Spinal cord (tissue), 10 donors: ENCODE results near the gene HIF3A. TPM values are rescaled to one million over a fixed set of nuclear protein-coding genes. Genes with fewer than 3 reads are reported as not detected.
"Not testable (repeated sequence)": the region's sequence is repeated elsewhere in the genome, so short reads cannot be mapped to it uniquely, and the experiment has no call there.

ENCODE experiments used
- DNase-seq, 6 donors: peaks; one replicate each; pipeline versions ENCODE4 v3.0.0 to v3.0.0-alpha.2; 2013 to 2015; ENCODE audit warnings: low spot score in 6 of 6, low read depth in 4 of 6
- H3K27ac ChIP-seq: one replicate; pipeline ENCODE4 v1.5.1; 2013; ENCODE audit warnings: low read depth, low read length, control low read depth
- H3K27me3 ChIP-seq: one replicate; pipeline ENCODE4 v1.6.1; 2013; ENCODE audit warnings: low read length; ENCODE audit not compliant: control insufficient read depth, insufficient read depth
- H3K36me3 ChIP-seq: one replicate; pipeline ENCODE4 v1.6.1; 2013; ENCODE audit warnings: low read length; ENCODE audit not compliant: control insufficient read depth, insufficient read depth
- H3K4me1 ChIP-seq: one replicate; pipeline ENCODE4 v1.6.1; 2013; ENCODE audit warnings: low read length; ENCODE audit not compliant: control insufficient read depth, insufficient read depth
- H3K4me3 ChIP-seq: one replicate; pipeline ENCODE4 v1.5.1; 2013; ENCODE audit warnings: low read depth, low read length, control low read depth
- H3K9me3 ChIP-seq: one replicate; pipeline ENCODE4 v1.6.1; 2013; ENCODE audit warnings: low read length; ENCODE audit not compliant: control insufficient read depth, insufficient read depth
- WGBS: methylation state at CpG from one replicate; pipeline ENCODE4 v1.1.5; 2013; ENCODE audit warnings: missing lambda C conversion rate; ENCODE audit not compliant: insufficient coverage; 5-methylcytosine and 5-hydroxymethylcytosine counted together
- polyA plus RNA-seq, 2 donors: library from polyadenylated mRNA; unstranded; fragments of 120-200 nt; gene quantifications; one replicate each; pipeline ENCODE4 v1.2.1, GENCODE V29; 2013; ENCODE audit not compliant: insufficient read length in 2 of 2
- total RNA-seq, 2 donors: library from RNA; depleted of rRNA in 1 of 2; stranded (reverse); fragments of 120-200 nt in 1 of 2; fragments of >200 nt in 1 of 2; gene quantifications; one replicate each; pipeline versions ENCODE4 v1.2.3 to v1.2.4, GENCODE V29; 2013 to 2014
- donor health status: healthy.

Gene HIF3A
- total and polyA plus RNA-seq, 4 donors = 16.9 to 93.8 (median 42.6) TPM

GRCh38 chr19:46320559-46320958 is 23.7 kb downstream of the HIF3A start:
- no peak for DNase-seq
- H3K4me3 ChIP-seq = no peak overlapping the region
- WGBS = 96% methylated on average over 5 of the region's 5 CpGs
- H3K9me3 ChIP-seq = no peaks in the 10 kb centered on the region
- H3K4me1 ChIP-seq = no peaks in the 10 kb centered on the region
- H3K36me3 ChIP-seq = peaks cover 52% of the 10 kb centered on the region
- H3K27ac ChIP-seq = no peak overlapping the region
- no peaks in the 10 kb centered on the region for H3K27me3 ChIP-seq

- Histone ChIP-seq H3K27me3 (no peaks in the 10 kb centered on the region), H3K9me3 (peaks cover 3% of the 10 kb centered on the region), H3K27ac (no peak overlapping the region), H3K4me1 (no peaks in the 10 kb centered on the region), H3K36me3 (peaks cover 59% of the 10 kb centered on the region), H3K4me3 (no peak overlapping the region)
- DNase-seq = no peak
- 94% methylated on average over 12 of the region's 12 CpGs for WGBS
These were observed 24.8 kb downstream of the HIF3A start for GRCh38 chr19:46321653-46322052.

GRCh38 chr19:46323227-46323626 is 26.4 kb downstream of the HIF3A start:
- H3K9me3 ChIP-seq, DNase-seq, H3K4me1 ChIP-seq, H3K27me3 ChIP-seq, H3K27ac ChIP-seq, H3K4me3 ChIP-seq: not testable (repeated sequence)
- 89% methylated on average over 4 of the region's 9 CpGs for WGBS
- H3K36me3 ChIP-seq = peaks cover 56% of the 10 kb centered on the region

GRCh38 chr19:46324277-46324676 is 27.4 kb downstream of the HIF3A start:
- peaks cover 7% of the 10 kb centered on the region for H3K9me3 ChIP-seq
- no peak overlapping the region for H3K27ac ChIP-seq
- peaks cover 66% of the 10 kb centered on the region for H3K36me3 ChIP-seq
- H3K4me3 ChIP-seq = no peak overlapping the region
- no peaks in the 10 kb centered on the region for H3K4me1 ChIP-seq
- H3K27me3 ChIP-seq = no peaks in the 10 kb centered on the region
- 63% methylated on average over 1 of the region's 3 CpGs for WGBS
- DNase-seq = no peak

GRCh38 chr19:46326608-46327007 is 29.8 kb downstream of the HIF3A start:
- no peak overlapping the region for H3K27ac ChIP-seq
- H3K27me3 ChIP-seq = no peaks in the 10 kb centered on the region
- H3K36me3 ChIP-seq = peaks cover 72% of the 10 kb centered on the region
- WGBS = 100% methylated on average over 2 of the region's 4 CpGs
- peaks cover 7% of the 10 kb centered on the region for H3K9me3 ChIP-seq
- no peak overlapping the region for H3K4me3 ChIP-seq
- H3K4me1 ChIP-seq = no peaks in the 10 kb centered on the region
- no peak for DNase-seq

- WGBS = 100% methylated on average over 2 of the region's 2 CpGs
- peaks cover 7% of the 10 kb centered on the region for H3K9me3 ChIP-seq
- no peaks in the 10 kb centered on the region for H3K27me3 ChIP-seq
- peaks cover 67% of the 10 kb centered on the region for H3K36me3 ChIP-seq
- H3K27ac ChIP-seq = no peak overlapping the region
- DNase-seq = no peak
- H3K4me3 ChIP-seq = no peak overlapping the region
- H3K4me1 ChIP-seq = no peaks in the 10 kb centered on the region
These were observed 31.2 kb downstream of the HIF3A start for GRCh38 chr19:46328079-46328478.

- Histone ChIP-seq H3K27ac (no peak overlapping the region), H3K4me1 (no peaks in the 10 kb centered on the region), H3K4me3 (no peak overlapping the region), H3K9me3 (peaks cover 7% of the 10 kb centered on the region), H3K27me3 (no peaks in the 10 kb centered on the region), H3K36me3 (peaks cover 65% of the 10 kb centered on the region)
- no peak for DNase-seq
- 95% methylated on average over 2 of the region's 2 CpGs for WGBS
These were observed 33.6 kb downstream of the HIF3A start for GRCh38 chr19:46330319-46330918.

- Histone ChIP-seq H3K27ac (no peak overlapping the region), H3K4me3 (no peak overlapping the region), H3K9me3 (no peaks in the 10 kb centered on the region), H3K36me3 (peaks cover 40% of the 10 kb centered on the region), H3K27me3 (no peaks in the 10 kb centered on the region), H3K4me1 (no peaks in the 10 kb centered on the region)
- WGBS = no CpG with 5 or more reads among the region's 1 CpG
- no peak for DNase-seq
These were observed 40.6 kb downstream of the HIF3A start for GRCh38 chr19:46337487-46337886.

- Histone ChIP-seq H3K36me3 (peaks cover 35% of the 10 kb centered on the region), H3K4me3 (no peak overlapping the region), H3K27me3 (no peaks in the 10 kb centered on the region), H3K4me1 (no peaks in the 10 kb centered on the region), H3K27ac (no peak overlapping the region), H3K9me3 (no peaks in the 10 kb centered on the region)
- WGBS = 50% methylated on average over 9 of the region's 10 CpGs
- DNase-seq = no peak
These were observed 42.6 kb downstream of the HIF3A start for GRCh38 chr19:46339446-46339845.

- H3K4me1 ChIP-seq = no peaks in the 10 kb centered on the region
- 98% methylated on average over 6 of the region's 11 CpGs for WGBS
- H3K36me3 ChIP-seq = peaks cover 31% of the 10 kb centered on the region
- no peaks in the 10 kb centered on the region for H3K27me3 ChIP-seq
- H3K9me3 ChIP-seq = no peaks in the 10 kb centered on the region
- H3K4me3 ChIP-seq = no peak overlapping the region
- no peak overlapping the region for H3K27ac ChIP-seq
- no peak for DNase-seq
These were observed 43.3 kb downstream of the HIF3A start for GRCh38 chr19:46340051-46340659.
